IPS DF 6.9 (cell line): ENCODE measurements around the gene NAE1.

ENCODE experiments used
- DNase-seq: peaks from one replicate; pipeline ENCODE4 v3.0.0-alpha.2; 2013; ENCODE audit warnings: low read depth, low spot score
- H3K27ac ChIP-seq: one replicate; pipeline ENCODE4 v1.5.1; 2013; ENCODE audit warnings: low read length, control low read depth
- H3K27me3 ChIP-seq: 2 replicates; pipeline ENCODE4 v1.6.1; 2013; ENCODE audit warnings: mild to moderate bottlenecking, low read length; ENCODE audit not compliant: control insufficient read depth, insufficient read depth
- H3K36me3 ChIP-seq: 2 replicates; pipeline ENCODE4 v1.6.1; 2013; ENCODE audit warnings: low read length; ENCODE audit not compliant: control insufficient read depth, insufficient read depth
- H3K4me1 ChIP-seq: 2 replicates; pipeline ENCODE4 v1.6.1; 2013; ENCODE audit warnings: low read length; ENCODE audit not compliant: control insufficient read depth, insufficient read depth
- H3K4me3 ChIP-seq: 2 replicates; pipeline ENCODE4 v1.5.1; 2013; ENCODE audit warnings: mild to moderate bottlenecking, low read length
- H3K9me3 ChIP-seq: 2 replicates; pipeline ENCODE4 v1.6.1; 2013; ENCODE audit warnings: low read length, inconsistent platforms; ENCODE audit not compliant: control insufficient read depth, insufficient read depth
- WGBS: extraction: QIAGEN DNeasy Blood & Tissue Kit; methylation state at CpG from one replicate; pipeline ENCODE4 v1.1.7; 2013; ENCODE audit warnings: mixed read lengths, missing lambda C conversion rate; ENCODE audit not compliant: insufficient read length, insufficient coverage; 5-methylcytosine and 5-hydroxymethylcytosine counted together

Gene NAE1

GRCh38 chr16:66774981-66775380 is 55.8 kb downstream of the NAE1 start:
- H3K4me1 ChIP-seq = no peaks in the 10 kb centered on the region
- H3K4me3 ChIP-seq = no peak overlapping the region
- H3K9me3 ChIP-seq = no peaks in the 10 kb centered on the region
- H3K36me3 ChIP-seq = no peaks in the 10 kb centered on the region
- no peaks in the 10 kb centered on the region for H3K27me3 ChIP-seq
- H3K27ac ChIP-seq = no peak overlapping the region
- no CpG with 5 or more reads among the region's 2 CpGs for WGBS
- no peak for DNase-seq

GRCh38 chr16:66758086-66758485 is 72.7 kb downstream of the NAE1 start:
- H3K4me1 ChIP-seq = no peaks in the 10 kb centered on the region
- H3K9me3 ChIP-seq = no peaks in the 10 kb centered on the region
- no peak for DNase-seq
- H3K36me3 ChIP-seq = no peaks in the 10 kb centered on the region
- no peak overlapping the region for H3K27ac ChIP-seq
- H3K4me3 ChIP-seq = no peak overlapping the region
- H3K27me3 ChIP-seq = no peaks in the 10 kb centered on the region

GRCh38 chr16:66754819-66755218 is 76.0 kb downstream of the NAE1 start:
- WGBS = no CpG with 5 or more reads among the region's 3 CpGs
- H3K27me3 ChIP-seq = no peaks in the 10 kb centered on the region
- 0 out of 2 replicates have a peak, but pooled peaks cover 2% of the 10 kb centered on the region for H3K4me1 ChIP-seq
- no peak overlapping the region for H3K4me3 ChIP-seq
- H3K27ac ChIP-seq = no peak overlapping the region
- H3K9me3 ChIP-seq = no peaks in the 10 kb centered on the region
- H3K36me3 ChIP-seq = no peaks in the 10 kb centered on the region
- DNase-seq = no peak

GRCh38 chr16:66754211-66754610 is 76.6 kb downstream of the NAE1 start:
- Histone ChIP-seq H3K36me3 (no peaks in the 10 kb centered on the region), H3K27me3 (no peaks in the 10 kb centered on the region), H3K27ac (no peak overlapping the region), H3K4me3 (no peak overlapping the region), H3K9me3 (no peaks in the 10 kb centered on the region), H3K4me1 (0 out of 2 replicates have a peak, but pooled peaks cover 2% of the 10 kb centered on the region)
- DNase-seq = no peak
- no CpG with 5 or more reads among the region's 2 CpGs for WGBS

- Histone ChIP-seq H3K27me3 (no peaks in the 10 kb centered on the region), H3K9me3 (no peaks in the 10 kb centered on the region), H3K4me1 (0 out of 2 replicates have a peak, but pooled peaks cover 2% of the 10 kb centered on the region), H3K36me3 (peaks cover 4% of the 10 kb centered on the region; the same call in 1 of the 2 replicates), H3K4me3 (no peak overlapping the region), H3K27ac (no peak overlapping the region)
- WGBS = no CpG with 5 or more reads among the region's 2 CpGs
- DNase-seq = no peak
These were observed 77.8 kb downstream of the NAE1 start for GRCh38 chr16:66752958-66753357.
